Endometrial microvascular endothelial cells (primary cell): ENCODE measurements around the gene RNF115. TPM values are rescaled to one million over a fixed set of nuclear protein-coding genes. Genes with fewer than 3 reads are reported as not detected.
"Not testable (repeated sequence)": the region's sequence is repeated elsewhere in the genome, so short reads cannot be mapped to it uniquely, and the experiment has no call there.

ENCODE experiments used
- in situ Hi-C: cut with HindIII; loops from 2 replicates; pipeline ENCODE4 v1.10.0; 2017; ENCODE audit warnings: low sequenced_read_pairs, low pct_unique_long_range_greater_than_20kb; ENCODE audit errors: inconsistent ontology term
- total RNA-seq: library from RNA; depleted of rRNA; stranded (reverse); fragments of >200 nt; gene quantifications from one replicate; pipeline ENCODE4 v1.2.3, GENCODE V29; 2015; ENCODE audit errors: inconsistent ontology term

RNF115 gene
- total RNA-seq, 1 donor from 2014 or later: 13.0 TPM

- in situ Hi-C loops: no loop called here
Observed at GRCh38 chr1:145837656-145838055, 13.8 kb upstream of the RNF115 start.

GRCh38 chr1:145830810-145831209, 6.9 kb upstream of the RNF115 start:
- in situ Hi-C loops: not testable (repeated sequence)

DNA sequence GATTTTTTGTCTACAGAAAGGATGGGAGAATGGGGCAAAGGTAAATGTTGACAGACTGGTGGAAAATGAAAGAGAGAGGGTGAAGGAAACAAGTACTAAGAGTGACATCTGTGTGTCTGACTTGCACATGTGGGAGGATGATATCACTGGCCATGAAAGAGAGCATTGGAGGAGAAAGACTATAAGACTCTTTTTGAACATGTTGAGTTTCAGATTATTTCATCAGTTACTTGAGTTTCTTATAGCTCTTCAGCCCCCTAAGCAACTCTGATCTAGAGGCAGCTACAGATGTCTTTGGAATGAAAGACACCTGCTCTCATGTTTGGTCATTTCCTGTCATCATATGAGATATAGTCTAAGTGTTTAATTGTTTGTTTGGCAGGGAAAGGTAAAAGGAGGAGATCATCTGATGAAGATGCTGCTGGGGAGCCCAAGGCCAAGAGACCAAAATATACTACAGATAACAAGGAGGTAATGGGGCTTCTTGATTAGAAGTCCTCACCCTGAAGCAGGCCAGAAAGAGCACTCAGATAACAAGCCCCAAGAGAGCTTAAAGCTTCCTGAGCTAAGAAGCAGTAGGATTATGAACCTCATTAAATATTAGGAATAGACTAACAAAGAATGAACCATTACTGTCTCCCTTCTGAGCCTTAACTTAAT, 4.6 kb upstream of the RNF115 start:
- in situ Hi-C loops: no loop called here

- in situ Hi-C loops: no loop called here
Observed at GRCh38 chr1:145827966-145828365, 4.1 kb upstream of the RNF115 start.

DNA sequence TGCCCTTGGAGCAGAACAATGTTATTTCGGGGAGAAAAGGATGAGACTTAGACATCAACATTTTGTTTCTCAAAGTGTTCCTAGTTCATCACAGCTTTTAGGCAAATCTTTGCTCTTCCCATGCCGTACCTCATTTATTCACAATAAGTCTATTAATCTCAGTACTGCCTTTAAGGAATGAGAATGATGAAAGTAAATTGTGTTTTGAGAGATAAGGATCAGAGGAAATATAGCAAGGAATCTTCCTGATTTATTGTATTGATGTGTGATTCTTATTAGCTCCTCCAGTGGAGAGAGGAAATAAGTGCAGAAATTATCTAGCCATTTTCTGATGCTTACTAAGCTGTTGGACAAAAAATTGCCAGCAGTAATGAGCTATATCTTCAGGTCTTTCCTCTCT, 2.1 kb upstream of the RNF115 start:
- in situ Hi-C loops: no loop called here

GRCh38 chr1:145824499-145824842, 576 bp upstream of the RNF115 start:
- in situ Hi-C loops: no loop called here

GRCh38 chr1:145822779-145823331, 1.0 kb downstream of the RNF115 start:
- in situ Hi-C loops: not testable (repeated sequence)

DNA sequence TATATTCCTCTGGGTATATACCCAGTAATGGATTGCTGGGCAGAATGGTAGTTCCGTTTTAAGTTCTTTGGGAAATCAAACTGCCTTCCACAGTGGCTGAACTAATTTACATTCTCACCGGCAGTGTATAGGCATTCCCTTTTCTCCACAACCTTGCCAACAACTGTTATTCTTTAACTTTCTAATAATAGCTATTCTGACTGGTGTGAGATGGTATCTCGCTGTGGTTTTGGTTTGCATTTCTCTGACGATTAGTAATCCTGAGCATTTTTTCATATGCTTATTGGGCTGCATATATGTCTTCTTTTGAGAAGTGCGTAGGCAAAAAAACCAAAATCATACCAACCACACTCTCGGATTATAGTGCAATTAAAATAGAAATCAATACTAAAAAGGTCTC, 5.8 kb downstream of the RNF115 start:
- in situ Hi-C loops: not testable (repeated sequence)

- in situ Hi-C loops: not testable (repeated sequence)
Observed at GRCh38 chr1:145812977-145813810, 10.7 kb downstream of the RNF115 start.

DNA sequence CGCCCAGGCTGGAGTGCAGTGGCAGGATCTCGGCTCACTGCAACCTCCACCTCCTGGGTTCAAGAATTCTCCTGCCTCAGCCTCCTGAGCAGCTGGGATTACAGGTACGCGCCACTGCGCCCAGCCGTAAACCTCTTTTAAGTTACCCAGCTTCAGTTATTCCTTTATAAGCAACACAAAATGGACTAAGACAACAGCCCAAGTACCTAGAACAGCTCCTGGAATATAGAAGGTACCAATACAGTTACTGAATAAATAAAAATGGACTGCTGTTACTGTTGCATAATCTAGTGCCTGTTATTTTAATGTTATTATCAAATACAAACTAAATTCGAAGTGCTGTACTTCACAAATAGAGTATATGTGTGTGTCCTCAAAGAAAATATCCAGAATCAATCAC, 17.1 kb downstream of the RNF115 start:
- in situ Hi-C loops: no loop called here

- in situ Hi-C loops: no loop called here
Observed at GRCh38 chr1:145806408-145806807, 17.5 kb downstream of the RNF115 start.

- in situ Hi-C loops: no loop called here
Observed at GRCh38 chr1:145805057-145805456, 18.8 kb downstream of the RNF115 start.

DNA sequence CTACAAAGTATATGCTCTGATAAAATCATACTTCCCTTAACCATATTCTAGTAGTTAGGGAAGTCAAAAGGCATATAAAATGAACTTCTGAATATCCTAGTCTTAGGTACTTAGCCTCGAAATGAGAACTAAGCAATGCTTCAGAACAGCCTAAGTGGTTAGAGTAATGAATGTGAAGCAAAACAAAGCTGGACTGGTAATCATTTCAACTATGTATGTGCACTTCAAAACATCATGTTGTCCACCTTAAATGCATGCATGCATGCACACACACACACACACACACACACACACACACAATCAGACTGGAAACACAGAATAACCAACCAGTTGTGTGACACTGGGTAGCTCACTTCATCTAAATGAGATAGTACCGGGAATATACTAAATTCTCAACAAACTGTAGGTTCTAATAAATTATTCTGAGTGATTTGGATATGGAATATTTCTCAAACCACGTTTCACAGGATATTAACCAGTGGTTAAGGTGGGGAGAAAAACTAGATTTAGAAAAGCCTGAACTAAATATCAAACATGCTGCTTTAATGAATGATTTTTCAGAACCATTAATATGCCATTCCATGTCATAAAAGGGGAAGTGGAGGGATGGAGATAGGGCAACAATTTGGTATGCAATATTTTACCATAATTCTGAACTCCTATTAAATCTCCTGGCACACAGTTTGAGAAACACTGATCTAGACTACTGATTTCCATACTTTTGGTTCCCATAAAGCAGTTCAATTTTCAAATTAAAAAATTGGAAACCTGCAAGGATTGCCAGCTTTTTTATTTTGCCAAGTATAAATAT, 19.5 kb downstream of the RNF115 start:
- in situ Hi-C loops: no loop called here

DNA sequence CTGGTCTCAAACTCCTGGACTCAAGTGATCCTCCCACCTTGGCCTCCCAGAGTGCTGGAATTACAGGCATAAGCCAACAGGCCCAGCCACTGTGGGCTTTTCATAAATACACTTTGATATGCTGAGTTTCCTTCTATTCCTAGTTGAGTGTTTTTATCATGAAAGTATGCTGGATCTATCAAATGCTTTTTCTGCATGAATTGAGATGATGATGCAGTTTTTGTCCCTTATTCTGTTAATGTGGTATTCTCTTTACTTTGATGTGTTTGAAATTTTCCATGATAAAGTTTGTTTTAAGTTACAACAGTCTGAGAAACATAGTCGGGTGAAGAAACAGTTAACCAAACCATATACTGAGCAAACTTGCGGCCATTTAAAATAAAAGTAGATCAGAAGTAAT, 24.1 kb downstream of the RNF115 start:
- in situ Hi-C loops: no loop called here

DNA sequence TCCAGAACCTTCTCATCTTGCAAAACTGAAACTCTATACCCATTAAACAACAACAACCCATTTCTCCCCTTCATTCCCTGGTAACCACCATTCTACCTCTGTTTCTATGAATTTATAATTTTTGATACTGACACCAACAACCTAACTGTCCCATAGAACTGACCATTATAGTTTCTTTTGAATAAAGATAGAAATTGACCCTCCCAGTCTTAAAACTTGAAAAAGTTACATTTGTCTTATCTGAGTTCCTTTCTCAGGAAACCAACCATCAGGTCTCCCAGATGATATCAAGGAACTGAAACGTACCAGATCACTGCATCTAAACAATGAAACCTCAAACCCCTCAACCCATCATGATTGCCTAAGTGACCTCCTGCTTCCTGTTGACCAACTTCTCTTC, 27.1 kb downstream of the RNF115 start:
- in situ Hi-C loops: no loop called here

DNA sequence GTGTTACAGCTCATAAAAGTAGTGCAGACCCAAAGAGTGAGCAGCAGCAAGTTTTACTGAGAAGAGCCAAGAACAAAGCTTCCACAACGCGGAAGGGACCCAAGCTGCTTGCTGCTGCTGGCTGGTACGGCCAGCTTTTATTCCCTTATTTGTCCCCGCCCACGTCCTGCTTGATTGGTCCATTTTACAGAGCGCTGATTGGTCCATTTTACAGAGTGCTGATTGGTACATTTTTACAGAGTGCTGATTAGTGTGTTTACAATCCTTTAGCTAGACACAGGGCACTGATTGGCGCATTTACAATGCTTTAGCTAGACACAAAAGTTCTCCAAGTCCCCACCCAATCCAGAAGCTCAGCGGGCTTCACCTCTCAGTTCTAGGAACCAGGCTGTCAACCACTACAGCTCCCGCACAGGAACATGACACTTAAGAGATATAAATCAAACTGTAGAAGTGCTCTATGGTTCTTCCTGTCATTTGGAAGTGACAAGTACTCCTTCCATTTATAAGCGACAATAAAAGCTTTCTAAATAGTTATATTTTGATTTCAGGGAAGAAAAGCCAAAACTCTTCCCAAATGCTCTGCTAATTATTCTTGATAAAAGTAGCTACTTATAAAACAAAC, 28.5 kb downstream of the RNF115 start:
- in situ Hi-C loops: no loop called here

DNA sequence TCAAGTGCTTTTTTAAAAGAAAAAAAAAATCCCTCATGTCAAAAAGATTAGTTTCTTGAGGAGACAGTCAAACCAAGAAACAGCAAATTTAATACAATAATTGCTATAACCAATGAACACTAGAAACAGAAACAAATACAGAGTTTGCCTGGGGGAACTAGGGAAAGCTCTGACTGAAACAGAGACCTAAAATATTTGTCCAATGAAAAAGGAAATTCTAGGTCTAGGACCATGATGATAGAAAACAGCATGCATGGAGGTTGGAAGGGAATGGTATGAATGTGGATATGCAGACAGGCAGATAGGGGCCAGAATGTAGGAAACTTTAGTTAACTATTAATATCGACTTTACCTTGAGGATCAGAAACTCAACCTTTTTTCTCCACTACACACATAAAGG, 31.4 kb downstream of the RNF115 start:
- in situ Hi-C loops: no loop called here

DNA sequence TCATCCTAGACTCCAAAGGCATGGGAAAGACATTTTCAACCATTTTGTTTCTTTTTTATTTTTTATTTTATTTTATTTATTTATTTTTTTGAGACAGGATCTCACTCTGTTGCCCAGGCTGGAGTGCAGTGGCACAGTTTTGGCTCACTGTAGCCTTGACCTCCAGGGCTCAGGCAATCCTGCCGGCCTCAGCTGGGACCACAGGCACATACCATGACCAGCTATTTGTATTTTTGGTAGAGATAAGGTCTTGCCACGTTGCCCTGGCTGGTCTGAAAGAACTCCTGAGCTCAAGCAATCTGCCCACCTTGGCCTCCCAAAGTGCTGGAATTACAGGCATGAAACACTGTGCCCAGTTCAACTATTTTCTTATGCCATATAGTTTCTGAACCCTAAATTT, 32.0 kb downstream of the RNF115 start:
- in situ Hi-C loops: not testable (repeated sequence)

DNA sequence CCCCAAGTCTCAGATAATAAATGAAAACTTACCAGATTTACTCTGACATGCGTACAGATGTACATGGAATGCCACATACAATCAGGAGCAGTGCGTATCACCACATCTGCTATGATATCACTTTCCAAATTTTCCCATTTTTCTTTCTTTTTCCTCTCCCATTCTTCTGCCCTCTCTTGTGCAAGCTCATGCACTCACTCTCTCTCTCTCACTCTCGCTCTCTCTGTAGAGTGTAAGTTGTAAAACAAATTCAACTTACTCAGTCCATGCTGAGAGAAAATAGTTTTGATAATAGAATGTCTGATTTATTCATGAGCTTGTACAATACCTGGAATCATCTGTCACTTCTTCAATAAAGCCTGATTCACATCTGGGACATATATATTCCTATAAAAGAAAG, 35.3 kb downstream of the RNF115 start:
- in situ Hi-C loops: no loop called here
